Measurements from ENCODE around the gene CPEB2.

CPEB2 gene

GRCh38 chr4:15011166-15011565, 8.9 kb downstream of the CPEB2 start:
- DNase-seq, result no peak

- DNase-seq, result no peak
These were observed 9.9 kb downstream of the CPEB2 start for GRCh38 chr4:15012017-15012788.

- no peak for DNase-seq
These were observed 11.3 kb downstream of the CPEB2 start for GRCh38 chr4:15013585-15013984.

GRCh38 chr4:15015170-15015569, 12.9 kb downstream of the CPEB2 start:
- DNase-seq, result no peak

DNA sequence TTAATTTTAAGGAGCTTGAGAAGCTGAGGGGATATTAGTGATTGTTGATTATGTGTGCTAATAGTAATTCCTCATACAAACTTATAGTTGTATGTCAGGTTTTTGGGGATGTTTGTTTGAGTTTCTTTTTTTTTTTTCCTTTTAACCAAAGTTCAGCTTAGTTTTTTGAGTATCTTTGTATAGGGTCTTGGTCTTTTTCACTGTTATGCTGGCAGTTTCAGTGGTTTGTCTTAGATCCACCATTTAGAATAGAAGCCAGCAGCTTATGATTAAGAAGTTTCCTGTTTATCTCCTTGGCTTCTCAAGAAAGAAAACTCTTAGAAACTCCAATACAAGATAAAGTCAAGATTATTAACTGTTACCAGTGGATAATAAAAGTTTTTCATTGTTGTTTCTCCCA, 16.1 kb downstream of the CPEB2 start:
- no peak for DNase-seq

DNA sequence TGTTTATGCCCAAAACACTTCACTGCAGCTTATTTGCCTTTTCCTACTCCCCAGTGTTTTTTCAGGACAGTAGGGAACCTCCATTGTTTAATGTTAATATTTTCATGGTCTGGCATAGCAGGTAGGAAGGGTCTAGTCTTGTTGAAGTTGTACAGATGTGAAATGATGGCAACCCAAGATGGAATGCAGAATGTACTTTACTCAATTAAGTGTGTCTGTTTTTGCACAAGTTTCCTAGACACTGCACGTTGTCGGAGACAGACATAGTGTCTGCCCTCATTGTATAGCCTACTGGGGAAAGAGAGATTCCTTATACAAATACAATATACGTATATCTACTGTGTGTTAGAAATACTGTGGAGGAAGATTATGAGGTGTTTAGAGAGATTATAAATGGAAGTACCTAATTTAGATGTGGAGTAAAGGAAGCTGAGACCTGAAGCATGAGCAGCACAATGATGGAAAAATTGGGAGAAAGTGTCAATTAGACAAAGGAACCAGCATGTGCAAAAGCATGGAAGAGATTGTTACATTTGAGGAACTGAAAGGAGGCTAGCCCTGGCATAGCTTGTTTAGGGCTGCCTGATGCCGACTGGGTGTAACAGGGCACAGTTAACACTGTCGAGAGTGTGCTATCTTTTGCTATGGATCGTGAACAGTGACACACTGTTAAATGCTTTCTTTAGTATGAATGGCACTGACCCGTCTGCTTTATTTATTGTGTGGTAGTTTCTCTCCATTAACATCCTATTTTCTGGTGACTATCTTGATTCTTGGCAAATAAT, 18.4 kb downstream of the CPEB2 start:
- DNase-seq, result no peak

GRCh38 chr4:15021311-15021710, 19.0 kb downstream of the CPEB2 start:
- no peak for DNase-seq

DNA sequence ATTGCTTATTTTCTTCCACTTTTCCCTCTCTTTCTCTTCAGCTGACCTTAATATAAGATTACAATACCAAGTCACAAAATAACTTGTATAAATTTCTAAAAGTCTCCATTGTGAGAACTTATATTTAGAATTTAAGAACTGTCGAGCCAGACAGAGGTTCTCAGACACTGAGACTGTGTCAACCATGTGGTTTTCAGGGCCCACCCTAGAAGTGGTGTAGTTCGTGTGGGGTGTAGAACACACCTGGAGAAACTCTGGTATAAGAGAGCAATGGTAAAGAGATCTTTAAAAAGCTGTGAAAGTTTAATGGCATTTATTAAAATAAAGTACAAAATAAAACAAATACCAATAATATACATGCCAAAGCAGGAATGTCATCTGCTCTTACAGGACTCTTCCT, 19.7 kb downstream of the CPEB2 start:
- DNase-seq, result no peak

DNA sequence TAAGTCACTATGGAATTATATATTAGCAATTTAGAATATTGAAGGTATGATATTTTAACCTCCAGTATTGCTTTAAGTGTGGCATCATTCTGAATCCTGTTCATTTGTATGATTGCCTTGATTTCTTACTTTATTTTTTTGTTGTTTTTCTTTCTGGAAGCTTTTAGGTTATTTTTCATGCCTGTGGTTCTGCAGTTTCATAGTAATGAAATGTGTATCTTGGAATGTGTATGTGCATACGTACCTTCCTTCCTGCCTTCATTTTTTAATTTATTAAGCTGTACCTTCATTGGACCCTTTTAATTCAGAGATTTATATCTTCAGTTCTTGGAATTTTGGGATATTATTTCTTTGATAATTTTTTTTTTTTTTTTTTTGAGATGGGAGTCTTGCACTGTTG, 22.1 kb downstream of the CPEB2 start:
- DNase-seq, result no peak

- no peak for DNase-seq
These were observed 23.4 kb downstream of the CPEB2 start for GRCh38 chr4:15025693-15026092.

- DNase-seq, result no peak
These were observed 25.7 kb downstream of the CPEB2 start for GRCh38 chr4:15027921-15028435.

GRCh38 chr4:15031197-15031596, 28.9 kb downstream of the CPEB2 start:
- DNase-seq, result no peak

DNA sequence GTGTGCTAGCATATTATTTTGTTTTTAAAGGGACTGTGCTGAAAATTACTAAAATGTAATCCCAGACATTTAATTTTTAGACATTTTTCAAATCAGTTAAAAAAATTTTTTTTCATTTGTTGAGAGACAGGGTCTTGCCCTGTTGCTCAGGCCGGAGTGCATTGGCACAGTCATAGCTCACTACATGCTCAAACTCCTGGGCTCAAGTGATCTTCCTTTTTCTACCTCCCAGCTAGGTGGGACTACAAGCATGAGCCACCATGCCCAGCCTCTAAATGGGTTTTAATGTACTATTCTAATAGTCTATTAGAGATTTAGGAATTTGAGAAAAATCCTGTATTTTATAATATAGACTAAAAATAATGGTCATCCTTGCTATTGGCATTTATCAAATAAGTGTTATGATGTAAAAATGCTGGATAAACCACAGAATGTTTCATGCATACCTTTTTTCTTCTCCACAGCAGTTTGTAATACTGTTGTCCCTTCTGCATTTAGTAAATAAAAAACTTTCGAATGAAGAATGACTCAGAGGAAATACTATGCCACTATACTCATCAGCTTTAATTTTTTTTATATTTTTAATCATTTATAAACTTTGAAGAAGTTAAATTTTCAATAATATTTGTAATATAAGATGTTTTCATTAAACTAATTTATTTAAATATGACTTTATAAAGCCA, 29.9 kb downstream of the CPEB2 start:
- no peak for DNase-seq

GRCh38 chr4:15034071-15034764, 31.9 kb downstream of the CPEB2 start:
- no peak for DNase-seq

- no peak for DNase-seq
These were observed 32.9 kb downstream of the CPEB2 start for GRCh38 chr4:15035159-15035558.

DNA sequence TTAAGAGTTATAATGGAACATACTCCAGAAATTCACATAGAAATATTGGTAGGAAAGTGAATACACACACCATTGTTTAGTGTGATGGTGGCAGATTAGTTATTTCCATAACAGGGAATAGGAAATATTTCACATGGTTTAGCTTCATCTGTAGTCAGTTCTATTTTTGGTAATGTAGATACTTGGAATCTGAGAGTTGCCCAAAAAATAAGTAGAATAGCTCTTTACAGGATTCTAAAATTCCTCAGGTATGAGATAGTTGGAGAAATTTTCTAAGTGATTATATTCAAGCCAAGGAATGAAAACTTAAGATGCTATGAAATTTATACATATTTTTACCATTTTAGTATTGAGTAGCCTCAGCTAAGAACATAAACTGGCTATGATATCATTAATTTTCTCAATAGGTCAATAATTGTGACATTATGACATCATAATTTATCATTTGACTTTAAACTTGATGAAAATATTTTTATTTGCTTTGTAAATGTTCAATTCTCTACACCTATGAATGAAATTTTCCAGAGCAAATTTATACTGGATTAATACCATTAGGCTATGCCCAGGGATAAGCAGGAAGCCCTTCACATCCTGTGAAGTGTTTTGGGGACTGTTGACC, 35.8 kb downstream of the CPEB2 start:
- no peak for DNase-seq

DNA sequence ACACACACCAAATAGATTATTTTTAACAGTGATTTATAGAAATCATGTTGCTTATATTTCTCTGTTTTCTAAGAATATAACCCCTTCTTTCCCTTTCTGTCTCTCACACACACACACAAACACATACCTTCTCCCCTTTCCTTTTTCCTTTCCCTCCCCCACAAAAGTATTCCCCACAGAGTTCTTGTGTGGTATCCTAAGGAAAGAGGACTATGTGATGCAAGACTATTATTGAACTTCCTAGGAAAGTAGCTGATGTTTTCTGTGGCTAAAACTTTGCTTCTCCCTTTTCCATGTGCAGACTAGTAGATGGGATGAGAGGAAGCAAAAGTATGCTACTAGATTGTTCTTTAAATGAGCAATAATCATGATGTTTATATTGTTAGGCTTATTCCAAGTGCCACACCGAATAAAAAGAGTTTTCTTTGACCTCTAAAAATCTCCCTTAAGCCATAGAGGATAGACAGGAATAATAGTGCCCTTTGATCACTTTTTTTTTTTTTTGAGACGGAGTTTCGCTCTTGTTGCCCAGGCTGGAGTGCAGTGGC, 38.7 kb downstream of the CPEB2 start:
- DNase-seq, result no peak

DNA sequence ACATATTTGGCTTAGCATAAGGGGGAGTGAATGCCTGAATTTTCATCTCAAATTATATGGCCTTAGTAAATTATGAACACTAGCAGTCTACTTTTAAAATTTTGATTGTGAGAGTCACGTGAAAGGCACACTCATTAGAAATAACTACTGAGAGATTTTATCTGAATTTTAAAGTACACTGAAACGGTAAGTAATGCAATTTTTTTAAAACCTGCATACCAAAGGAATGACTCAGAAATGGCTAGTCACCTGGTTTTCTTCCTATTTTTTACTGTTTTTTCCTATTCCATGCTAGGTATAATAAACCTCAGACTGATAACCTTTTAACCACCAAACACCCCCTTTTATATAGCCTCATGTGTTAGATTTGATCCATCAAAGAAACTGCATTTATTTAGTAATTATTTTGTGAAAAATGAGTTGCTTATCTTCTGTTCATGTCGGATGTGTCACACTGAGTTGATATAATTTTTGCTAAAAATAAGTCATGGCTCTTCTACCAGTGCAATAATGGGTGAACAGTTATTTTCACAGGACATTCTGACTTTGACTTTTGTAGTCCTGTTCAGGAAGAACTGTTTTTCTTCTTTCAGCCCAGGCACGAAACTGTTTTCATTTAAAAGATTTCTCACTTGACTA, 40.4 kb downstream of the CPEB2 start:
- no peak for DNase-seq

DNA sequence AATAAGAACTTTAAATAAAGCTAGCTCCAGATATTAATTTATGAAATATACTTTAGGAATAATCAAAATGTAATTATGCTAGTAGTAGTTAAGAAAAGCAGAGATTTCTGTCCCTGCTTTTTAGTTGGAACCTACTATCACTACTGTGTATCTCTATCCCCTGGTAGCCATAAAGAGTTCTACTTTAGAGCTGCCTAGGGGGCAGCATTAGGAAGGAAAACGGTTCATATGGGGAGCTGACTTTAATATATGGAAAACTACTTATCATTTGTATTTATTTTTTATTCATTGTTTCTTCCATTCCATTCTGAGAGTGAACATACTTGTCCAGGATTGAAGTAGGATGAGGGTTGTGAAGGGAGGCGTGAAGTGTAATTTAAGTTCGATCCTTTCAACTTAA, 40.9 kb downstream of the CPEB2 start:
- DNase-seq, result no peak

DNA sequence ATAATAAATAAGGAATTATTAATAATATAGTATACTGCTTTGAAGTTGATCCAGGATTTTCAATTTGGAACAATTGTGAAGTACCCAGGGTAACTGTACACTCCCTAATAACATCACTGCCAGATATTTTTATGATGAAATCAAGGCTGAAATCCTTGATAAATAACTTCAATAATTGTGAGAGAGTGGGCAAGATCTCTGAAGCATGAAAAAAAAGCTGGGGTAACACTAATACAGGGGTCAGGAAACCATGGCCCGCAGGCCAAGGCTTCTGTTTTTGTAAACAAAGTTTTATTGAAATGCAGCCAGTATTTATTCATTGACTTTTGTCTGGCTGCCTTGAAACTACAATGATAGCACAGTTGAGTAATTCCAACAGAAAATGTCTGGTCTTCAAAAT, 41.6 kb downstream of the CPEB2 start:
- no peak for DNase-seq

DNA sequence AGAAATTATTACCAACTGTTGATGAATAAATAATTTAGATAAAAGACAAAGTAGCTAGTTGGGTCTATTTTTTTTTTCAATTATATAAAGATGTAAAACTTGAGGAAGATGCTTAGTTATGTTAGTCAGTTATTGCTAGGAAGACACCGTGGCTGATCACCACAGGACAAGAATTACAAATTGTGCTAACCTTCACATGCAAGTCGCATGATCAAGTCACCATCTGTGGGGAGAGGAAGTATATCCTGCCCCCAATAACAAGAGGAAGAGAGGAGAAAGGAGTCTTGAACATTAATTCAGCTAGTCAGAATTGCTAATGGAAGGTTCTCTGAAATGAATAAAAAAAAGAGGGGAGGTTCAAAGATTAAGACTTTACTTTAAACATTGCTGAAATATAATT, 52.3 kb downstream of the CPEB2 start:
- no peak for DNase-seq

DNA sequence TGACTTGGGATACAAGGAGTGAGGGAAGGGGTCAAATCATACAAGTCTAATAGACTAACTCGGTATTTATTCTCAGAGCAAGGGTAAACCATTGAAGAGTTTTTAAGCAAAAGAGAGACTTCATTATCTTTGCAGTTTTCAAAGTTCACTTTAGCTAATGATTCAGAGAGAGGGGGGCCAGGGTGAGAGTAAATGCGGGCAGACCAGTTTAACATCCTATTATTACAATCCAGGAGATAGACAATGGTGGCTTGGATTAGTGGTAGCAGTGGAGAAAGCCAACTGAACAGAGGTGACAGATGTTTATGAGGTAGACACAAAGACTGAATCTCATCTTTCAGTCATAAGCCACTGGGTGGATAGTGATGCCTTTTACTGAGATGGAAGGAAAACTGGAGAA, 57.9 kb downstream of the CPEB2 start:
- no peak for DNase-seq

All from CD4-positive, alpha-beta T cell treated with Interleukin-1 beta for 1 hour (primary cell).